GM18519 (cell line): Measurements from ENCODE around the gene CACNA1B.
A peak's percentile ranks its signal among the peaks of the same experiment; 100 is the strongest.
"Not testable (repeated sequence)": the region's sequence is repeated elsewhere in the genome, so short reads cannot be mapped to it uniquely, and the experiment has no call there.

Experiments
- ATAC-seq: cut with Tn5 transposase; IDR thresholded peaks from one replicate; pipeline ENCODE4 v1.9.1; 2021; ENCODE audit warnings: mild to moderate bottlenecking, moderate library complexity; ENCODE audit not compliant: unreplicated experiment, low FRiP score

CACNA1B gene

DNA sequence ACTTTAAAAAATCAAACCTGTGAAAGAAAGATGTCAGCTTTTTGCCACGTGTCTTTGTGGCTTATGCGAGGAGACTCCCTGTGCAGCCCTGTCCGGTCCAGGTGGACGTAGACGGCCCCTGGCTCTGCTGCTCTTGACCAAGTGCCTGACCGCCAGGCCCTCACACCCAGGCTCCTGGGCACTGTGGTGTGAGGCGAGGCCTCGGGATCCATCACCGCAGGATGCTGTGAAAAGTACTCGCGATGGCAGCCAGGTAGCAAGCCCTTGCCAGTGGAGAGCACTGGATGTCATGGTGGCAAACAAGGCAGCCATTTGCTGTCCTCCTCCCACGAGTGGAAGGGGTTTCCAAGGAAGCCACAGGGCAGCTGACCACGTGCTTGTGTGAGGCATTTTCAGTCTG is 245.1 kb downstream of the CACNA1B start:
- ATAC-seq: no peak

- no peak for ATAC-seq
Measured at GRCh38 chr9:138123086-138123485, 245.5 kb downstream of the CACNA1B start.

DNA sequence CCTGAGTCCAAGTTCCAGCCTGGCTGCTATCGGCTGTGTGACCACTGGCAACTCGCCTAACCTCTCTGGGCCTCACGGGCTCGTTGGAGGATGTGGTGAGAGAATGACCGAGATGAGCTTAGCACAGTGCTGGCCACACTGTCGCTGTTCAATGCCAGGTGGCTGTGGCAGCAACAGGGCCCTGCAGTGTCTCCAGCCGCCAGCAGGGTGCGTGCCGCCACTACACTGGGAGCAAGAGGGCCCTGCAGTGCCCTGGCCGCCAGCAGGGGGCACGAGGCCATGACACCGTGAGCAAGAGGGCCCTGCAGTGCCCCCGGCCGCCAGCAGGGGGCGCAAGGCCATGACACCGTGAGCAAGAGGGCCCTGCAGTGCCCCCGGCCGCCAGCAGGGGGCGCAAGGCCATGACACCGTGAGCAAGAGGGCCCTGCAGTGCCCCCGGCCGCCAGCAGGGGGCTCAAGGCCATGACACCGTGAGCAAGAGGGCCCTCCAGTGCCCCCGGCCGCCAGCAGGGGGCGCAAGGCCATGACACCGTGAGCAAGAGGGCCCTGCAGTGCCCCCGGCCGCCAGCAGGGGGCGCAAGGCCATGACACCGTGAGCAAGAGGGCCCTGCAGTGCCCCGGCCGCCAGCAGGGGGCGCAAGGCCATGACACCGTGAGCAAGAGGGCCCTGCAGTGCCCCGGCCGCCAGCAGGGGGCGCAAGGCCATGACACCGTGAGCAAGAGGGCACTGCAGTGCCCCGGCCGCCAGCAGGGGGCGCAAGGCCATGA is 248.7 kb downstream of the CACNA1B start:
- ATAC-seq: peak; percentile 82

GRCh38 chr9:138126858-138127584 is 249.4 kb downstream of the CACNA1B start:
- not testable (repeated sequence) for ATAC-seq

DNA sequence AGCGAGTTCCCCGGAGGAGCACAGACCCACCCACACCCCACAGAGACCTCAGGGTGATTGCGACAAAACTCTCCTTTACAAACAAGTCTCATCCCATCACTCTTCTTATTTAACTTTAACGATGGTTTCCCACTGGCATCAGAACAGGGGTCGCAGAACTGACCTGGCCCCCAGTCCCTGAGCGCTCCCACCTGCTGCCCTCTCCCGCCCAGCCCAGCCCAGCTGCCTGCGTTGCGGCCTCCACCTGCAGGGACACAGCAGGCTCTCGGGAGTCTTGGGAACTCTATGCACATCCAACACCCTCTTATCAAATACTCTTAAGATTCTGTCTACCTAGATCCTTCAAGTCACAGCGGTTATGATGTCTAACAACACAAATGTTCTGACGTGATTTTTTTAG is 250.4 kb downstream of the CACNA1B start:
- ATAC-seq: not testable (repeated sequence)

DNA sequence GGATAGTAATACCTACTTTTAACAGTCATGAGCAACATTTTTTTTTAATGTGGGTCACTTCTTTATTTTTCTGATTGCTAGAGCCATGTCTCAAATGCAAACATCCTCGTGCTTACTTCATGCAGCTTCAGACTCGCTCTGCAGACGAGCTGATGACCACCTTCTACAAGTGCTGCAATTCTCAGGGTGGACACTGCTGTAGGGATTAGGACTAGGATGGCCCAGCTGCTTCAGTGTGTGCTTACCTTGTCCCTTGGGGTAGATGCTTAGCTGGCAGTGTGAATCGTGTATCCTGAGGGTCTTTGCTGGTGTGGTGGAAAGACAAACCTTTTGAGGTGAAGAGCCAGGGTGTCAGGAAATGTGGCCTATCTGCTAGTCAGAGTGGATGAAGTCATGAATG is 251.7 kb downstream of the CACNA1B start:
- ATAC-seq: not testable (repeated sequence)

GRCh38 chr9:138132946-138133705 is 255.5 kb downstream of the CACNA1B start:
- not testable (repeated sequence) for ATAC-seq

DNA sequence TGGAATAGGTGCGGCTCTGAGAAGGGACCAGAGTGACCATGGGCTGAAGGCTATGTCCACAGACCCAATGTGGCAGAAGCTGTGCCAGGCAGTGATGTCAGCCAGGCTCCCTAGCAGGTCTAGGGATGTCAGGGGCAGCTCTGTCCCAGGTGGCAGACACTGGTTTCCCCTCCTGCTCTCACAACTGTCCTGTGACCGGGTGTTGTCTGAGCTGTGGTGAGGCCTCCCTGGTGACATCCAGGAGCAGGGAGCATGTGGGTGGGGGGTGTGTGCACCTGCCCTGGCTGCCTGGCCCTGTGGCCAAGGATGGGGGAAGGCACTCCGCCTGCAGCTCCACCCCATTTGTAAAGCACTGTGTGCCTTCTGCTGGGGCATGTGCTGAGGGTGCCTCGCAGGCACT is 257.0 kb downstream of the CACNA1B start:
- not testable (repeated sequence) for ATAC-seq

DNA sequence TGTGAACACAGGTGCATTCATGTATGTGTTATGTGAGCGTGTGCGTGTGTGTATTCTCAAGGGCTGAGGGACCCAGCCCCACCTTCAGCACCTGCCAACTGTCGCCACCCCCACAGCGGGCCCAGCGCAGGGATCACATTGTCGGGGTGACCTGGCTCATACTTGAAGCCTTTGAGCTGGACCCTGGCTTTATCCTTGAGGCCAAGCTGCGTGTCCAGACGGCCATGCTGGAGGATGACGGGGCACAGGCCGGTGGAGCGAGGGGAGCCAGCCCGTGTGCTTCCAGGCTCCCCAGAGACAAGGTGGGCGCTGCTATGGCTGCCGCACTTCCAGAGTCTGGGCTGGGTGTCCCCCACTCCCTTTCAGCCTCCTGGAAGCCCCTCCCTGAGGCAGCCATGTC is 261.5 kb downstream of the CACNA1B start:
- not testable (repeated sequence) for ATAC-seq

DNA sequence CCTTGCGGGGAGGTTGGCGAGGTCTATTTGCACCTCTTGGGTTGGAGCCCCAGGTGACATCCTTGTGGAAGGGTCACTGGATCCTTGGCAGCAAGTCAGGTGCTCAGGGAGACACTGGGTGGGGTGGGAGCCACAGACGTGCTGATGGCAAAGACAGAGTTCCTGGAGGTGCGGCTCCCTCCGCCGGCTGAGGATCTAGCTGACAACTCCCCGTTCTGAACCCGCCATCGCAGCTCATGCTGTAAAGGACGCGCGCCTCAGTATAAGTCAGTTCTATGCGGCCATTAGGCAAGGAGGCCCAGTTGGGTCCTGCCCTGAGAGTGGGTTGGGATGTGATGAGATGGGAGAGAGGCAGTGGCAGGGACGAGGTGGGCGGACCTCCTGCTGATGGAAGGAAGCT is 263.4 kb downstream of the CACNA1B start:
- ATAC-seq: not testable (repeated sequence)

- not testable (repeated sequence) for ATAC-seq
Measured at GRCh38 chr9:138142528-138143244, 265.1 kb downstream of the CACNA1B start.

- ATAC-seq: not testable (repeated sequence)
Measured at GRCh38 chr9:138143491-138143890, 265.9 kb downstream of the CACNA1B start.

GRCh38 chr9:138147556-138147955 is 270.0 kb downstream of the CACNA1B start:
- ATAC-seq: not testable (repeated sequence)

DNA sequence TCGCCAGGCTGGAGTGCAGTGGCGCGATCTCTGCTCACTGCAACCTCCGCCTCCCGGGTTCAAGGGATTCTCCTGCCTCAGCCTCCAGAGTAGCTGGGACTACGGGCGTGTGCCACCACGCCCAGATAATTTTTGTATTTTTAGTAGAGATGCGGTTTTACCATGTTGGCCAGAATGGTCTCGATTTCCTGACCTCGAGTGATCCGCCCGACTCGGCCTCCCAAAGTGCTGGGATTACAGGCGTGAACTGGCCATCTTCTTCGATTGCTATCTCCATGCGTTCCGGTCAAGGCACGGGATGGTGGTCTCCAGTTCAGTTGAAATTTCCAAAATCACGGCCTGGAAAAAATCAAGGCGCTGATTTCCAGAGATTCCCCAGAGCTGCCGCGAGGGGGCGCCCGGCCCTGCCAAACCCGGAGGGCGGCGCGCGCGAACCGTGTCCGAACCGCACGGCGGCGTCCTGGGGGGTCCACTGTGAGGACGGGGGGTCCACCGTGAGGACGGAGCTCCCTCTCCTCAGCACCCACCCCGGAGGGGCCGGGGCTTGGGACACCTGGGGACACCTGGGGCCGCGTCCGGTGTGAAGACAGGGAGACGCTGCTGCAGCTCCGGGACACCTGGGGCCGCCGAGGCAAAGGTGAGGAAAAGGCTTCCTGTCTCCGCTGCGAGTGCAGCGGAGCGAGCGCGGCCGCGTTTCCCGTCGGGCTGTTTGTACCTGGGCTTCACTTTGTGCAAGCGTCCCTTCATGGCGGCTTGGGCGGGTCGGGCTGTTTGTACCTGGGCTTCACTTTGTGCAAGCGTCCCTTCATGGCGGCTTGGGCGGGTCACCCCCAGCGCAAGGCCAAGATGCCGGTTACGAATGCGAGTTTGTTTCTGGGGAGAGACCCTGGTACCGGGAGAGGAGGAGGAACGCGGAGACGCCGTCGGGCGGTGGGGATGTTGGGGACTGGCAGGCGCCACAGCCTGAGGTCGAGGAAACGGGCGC is 272.4 kb downstream of the CACNA1B start:
- ATAC-seq: not testable (repeated sequence)

DNA sequence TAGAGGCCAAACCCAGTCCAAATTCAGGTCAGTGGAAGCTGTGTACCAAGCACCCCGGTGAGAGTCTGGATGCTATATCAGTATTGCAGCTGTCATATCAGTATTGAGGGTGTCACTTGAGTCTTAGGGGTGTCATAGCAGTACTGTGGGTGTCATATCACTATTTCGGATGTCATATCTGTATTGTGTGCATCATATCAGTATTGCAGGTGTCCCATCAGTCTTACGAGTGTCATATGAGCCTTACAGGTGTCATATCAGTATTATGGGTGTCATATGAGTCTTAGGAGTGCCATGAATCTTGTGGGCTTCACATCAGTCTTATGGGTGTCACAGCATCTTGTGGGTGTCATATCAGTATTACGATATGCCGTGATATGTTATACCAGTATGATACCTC is 278.2 kb downstream of the CACNA1B start:
- ATAC-seq: not testable (repeated sequence)

GRCh38 chr9:138166793-138167192 is 289.2 kb downstream of the CACNA1B start:
- not testable (repeated sequence) for ATAC-seq
